Ascending aorta (tissue), 2 donors: Measurements from ENCODE around the gene APMAP. TPM values are rescaled to one million over a fixed set of nuclear protein-coding genes. Genes with fewer than 3 reads are reported as not detected.

Experiments
- DNase-seq, 2 donors: peaks; one replicate each; pipeline ENCODE4 v3.0.0-alpha.2; 2019; ENCODE audit warnings: low spot score in 2 of 2
- H3K27ac ChIP-seq, 2 donors: fragments of 200-600 bp; sonication (generic); one replicate each; pipeline ENCODE4 v1.5.1; 2016 to 2017; ENCODE audit warnings: mild to moderate bottlenecking in 1 of 2
- H3K27me3 ChIP-seq: fragments of 200-600 bp; sonication (generic); one replicate; pipeline ENCODE4 v1.5.1; 2017
- H3K36me3 ChIP-seq, 2 donors: fragments of 200-600 bp; sonication (generic); one replicate each; pipeline ENCODE4 v1.5.1; 2016
- H3K4me1 ChIP-seq, 2 donors: fragments of 200-600 bp; sonication (generic); one replicate each; pipeline ENCODE4 v1.5.1; 2016 to 2017; ENCODE audit warnings: mild to moderate bottlenecking in 1 of 2
- H3K4me3 ChIP-seq, 2 donors: fragments of 200-600 bp; sonication (generic); one replicate each; pipeline ENCODE4 v1.5.1; 2016 to 2017; ENCODE audit warnings: mild to moderate bottlenecking in 1 of 2
- H3K9me3 ChIP-seq, 2 donors: fragments of 200-600 bp; sonication (generic); one replicate each; pipeline ENCODE4 v1.5.1; 2016
- intact Hi-C: fragments of 100-400 bp; cut with DNase I; formaldehyde crosslinking; loops from one replicate; pipeline ENCODE4 v1.15.1; 2023
- total RNA-seq: library from RNA; depleted of rRNA; stranded (reverse); fragments of >200 nt; gene quantifications from one replicate; pipeline ENCODE4 v1.1.0, GENCODE V29; 2016
- TF ChIP-seq, protein P1 (sequence below), 3 experiments: fragments of 200-600 bp in 2 of 3; fragments of 450-650 bp in 1 of 3; sonication (generic) in 2 of 3; IDR thresholded peaks; one replicate each; pipeline ENCODE4 v1.5.1; 2016 to 2019; ENCODE audit warnings: antibody characterized with exemption in 3 of 3, mild to moderate bottlenecking in 1 of 3, moderate library complexity in 1 of 3

The APMAP gene
- total RNA-seq, 1 donor from 2014 or later = 44.8 TPM

DNA sequence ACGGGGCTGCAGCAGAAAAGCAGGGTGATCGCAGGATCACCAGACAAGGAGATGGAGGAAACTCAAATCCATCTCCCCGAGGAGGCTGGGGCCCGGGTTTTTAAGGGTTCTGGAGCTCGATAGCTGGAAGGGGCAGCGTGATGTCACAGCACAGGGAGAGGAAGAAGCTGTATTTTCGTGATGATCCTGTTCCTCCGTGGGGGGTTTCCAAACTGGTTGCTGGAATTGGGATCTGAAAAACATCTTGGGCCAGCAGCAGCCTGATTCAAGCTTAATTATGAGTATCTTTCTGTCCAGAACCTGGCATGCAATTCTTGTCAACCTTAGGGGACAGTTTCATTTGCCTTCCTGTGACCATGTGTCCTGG, 39.4 kb downstream of the APMAP start:
- intact Hi-C loops = no loop called here
- H3K27me3 ChIP-seq = no peaks in the 10 kb centered on the region
- H3K27ac ChIP-seq = no peak overlapping the region
- H3K4me1 ChIP-seq = no peaks in the 10 kb centered on the region
- no peaks in the 10 kb centered on the region for H3K9me3 ChIP-seq
- DNase-seq = no peak
- peaks cover 0 to 8% of the 10 kb centered on the region in 2 donors for H3K36me3 ChIP-seq
- no peak overlapping the region for H3K4me3 ChIP-seq
- TF ChIP-seq, protein P1, sequence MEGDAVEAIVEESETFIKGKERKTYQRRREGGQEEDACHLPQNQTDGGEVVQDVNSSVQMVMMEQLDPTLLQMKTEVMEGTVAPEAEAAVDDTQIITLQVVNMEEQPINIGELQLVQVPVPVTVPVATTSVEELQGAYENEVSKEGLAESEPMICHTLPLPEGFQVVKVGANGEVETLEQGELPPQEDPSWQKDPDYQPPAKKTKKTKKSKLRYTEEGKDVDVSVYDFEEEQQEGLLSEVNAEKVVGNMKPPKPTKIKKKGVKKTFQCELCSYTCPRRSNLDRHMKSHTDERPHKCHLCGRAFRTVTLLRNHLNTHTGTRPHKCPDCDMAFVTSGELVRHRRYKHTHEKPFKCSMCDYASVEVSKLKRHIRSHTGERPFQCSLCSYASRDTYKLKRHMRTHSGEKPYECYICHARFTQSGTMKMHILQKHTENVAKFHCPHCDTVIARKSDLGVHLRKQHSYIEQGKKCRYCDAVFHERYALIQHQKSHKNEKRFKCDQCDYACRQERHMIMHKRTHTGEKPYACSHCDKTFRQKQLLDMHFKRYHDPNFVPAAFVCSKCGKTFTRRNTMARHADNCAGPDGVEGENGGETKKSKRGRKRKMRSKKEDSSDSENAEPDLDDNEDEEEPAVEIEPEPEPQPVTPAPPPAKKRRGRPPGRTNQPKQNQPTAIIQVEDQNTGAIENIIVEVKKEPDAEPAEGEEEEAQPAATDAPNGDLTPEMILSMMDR (IDR thresholded peaks at IDR 0.05) = no peak

DNA sequence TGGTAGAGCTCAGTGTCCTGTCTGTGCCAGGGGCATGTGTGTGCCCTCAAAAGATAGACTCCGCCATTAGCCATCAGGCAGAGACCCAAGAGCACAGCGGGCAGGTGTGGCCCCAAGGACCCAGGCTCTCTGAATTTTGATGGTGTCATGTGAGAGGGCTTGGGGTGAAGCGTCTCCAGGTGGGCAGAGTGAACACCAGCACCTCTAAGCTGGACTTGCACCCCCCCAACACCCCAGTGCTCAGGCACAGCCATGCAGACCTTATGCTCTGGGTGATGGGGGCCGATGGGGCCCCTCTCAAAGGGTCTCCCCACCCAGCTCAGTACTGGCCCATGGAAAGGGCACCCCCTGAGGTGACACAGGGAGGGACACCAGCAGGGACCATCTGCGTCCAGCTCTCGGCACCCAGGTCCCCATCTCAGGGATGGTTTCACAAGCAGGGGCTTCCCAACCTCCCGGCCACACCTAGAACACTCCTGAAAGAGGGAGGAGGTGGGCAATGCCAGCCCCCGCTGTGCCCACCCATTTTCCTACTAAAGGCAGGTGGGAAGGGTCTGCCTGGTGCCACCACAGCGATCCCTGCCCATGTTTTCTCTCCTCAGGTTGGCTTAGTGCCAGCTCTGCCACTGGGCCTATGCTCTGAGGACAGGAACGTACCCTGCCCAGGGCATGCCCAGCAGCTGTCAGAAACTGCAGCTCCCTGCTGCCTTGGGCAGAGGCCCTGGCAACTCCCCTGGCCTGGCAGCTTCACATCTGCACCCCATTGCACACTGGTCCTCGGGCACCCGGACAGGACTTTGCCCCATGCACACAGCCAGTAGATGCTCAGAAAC, 40.0 kb downstream of the APMAP start:
- intact Hi-C loops = no loop called here
- no peak overlapping the region for H3K4me3 ChIP-seq
- no peaks in the 10 kb centered on the region for H3K27me3 ChIP-seq
- TF ChIP-seq, protein P1 (IDR thresholded peaks at IDR 0.05) = no peak
- DNase-seq = peak in 1 of 2 donors; percentile 58
- no peaks in the 10 kb centered on the region for H3K9me3 ChIP-seq
- H3K36me3 ChIP-seq = peaks cover 0 to 5% of the 10 kb centered on the region in 2 donors
- H3K27ac ChIP-seq = no peak overlapping the region
- H3K4me1 ChIP-seq = no peaks in the 10 kb centered on the region

DNA sequence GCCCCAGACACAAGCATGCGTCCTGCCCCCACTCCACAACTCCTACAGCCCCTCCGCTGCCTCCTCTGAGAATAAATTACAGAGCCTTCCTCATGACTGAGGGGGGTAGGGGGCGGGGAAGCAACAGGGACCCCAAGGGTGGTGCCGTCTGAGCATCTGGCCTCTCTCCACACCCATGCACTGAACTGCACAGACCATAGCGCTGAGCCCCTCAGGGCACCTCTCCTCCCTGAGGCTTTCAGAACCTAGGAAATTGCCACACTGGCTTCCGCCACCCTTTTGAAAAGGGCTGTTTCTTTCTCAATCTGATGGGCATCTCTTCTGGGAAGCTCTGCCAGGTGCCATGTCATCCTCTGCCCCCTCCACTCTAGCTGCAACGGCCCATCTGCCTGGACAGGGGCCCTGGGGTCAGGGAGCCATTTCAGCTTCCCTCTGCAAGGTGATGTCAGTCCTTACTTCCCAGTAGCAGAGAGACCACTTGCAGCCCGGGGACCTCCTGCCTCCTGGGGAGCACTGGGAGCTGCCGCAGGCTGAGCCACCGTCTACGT, 40.9 kb downstream of the APMAP start:
- intact Hi-C loops = no loop called here
- Histone ChIP-seq H3K27ac (no peak overlapping the region), H3K9me3 (peaks cover 0 to 5% of the 10 kb centered on the region in 2 donors), H3K36me3 (no peaks in the 10 kb centered on the region), H3K4me1 (no peaks in the 10 kb centered on the region), H3K27me3 (no peaks in the 10 kb centered on the region), H3K4me3 (no peak overlapping the region)
- peak in 1 of 2 donors; percentile 51 for DNase-seq
- TF ChIP-seq, protein P1 (IDR thresholded peaks at IDR 0.05) = no peak

DNA sequence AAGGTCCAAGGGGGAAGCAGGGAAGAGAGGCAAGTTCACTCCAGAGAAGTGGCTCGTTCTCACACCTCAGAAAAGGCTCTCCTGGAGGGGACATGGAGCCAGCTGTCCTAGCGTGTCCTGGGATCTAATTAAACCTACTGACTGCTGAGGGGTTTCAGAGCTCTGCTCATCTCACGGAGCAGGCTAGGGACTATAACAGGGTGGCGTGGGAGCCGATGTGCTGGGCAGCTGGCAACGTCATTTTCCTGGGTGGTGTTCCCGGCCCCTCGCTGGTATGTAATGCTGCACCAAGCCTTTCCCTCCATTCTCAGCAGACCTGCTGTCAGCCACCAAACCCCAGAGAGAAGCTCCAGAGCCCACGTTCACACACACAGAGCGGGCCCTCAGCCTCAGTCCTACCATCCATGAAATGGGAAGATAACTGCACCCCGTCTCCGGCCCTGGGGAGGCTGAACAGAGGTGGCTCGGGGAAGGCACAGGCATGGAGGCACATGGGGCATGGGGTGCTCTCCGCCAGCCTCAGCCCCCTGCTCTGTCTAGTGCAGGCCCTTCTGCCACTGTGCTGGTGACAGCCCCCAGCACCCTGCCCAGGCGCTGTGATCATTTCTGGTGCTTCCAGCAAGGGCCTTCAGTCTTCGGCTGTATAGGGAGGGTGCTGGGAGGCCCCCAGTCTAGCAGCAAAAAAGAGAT, 41.6 kb downstream of the APMAP start:
- intact Hi-C loops = no loop called here
- H3K4me3 ChIP-seq = no peak overlapping the region
- no peaks in the 10 kb centered on the region for H3K4me1 ChIP-seq
- H3K27me3 ChIP-seq = no peaks in the 10 kb centered on the region
- TF ChIP-seq, protein P1 (IDR thresholded peaks at IDR 0.05) = no peak
- peaks cover 0 to 5% of the 10 kb centered on the region in 2 donors for H3K9me3 ChIP-seq
- H3K27ac ChIP-seq = no peak overlapping the region
- no peaks in the 10 kb centered on the region for H3K36me3 ChIP-seq
- peak in 1 of 2 donors; percentile 47 for DNase-seq

DNA sequence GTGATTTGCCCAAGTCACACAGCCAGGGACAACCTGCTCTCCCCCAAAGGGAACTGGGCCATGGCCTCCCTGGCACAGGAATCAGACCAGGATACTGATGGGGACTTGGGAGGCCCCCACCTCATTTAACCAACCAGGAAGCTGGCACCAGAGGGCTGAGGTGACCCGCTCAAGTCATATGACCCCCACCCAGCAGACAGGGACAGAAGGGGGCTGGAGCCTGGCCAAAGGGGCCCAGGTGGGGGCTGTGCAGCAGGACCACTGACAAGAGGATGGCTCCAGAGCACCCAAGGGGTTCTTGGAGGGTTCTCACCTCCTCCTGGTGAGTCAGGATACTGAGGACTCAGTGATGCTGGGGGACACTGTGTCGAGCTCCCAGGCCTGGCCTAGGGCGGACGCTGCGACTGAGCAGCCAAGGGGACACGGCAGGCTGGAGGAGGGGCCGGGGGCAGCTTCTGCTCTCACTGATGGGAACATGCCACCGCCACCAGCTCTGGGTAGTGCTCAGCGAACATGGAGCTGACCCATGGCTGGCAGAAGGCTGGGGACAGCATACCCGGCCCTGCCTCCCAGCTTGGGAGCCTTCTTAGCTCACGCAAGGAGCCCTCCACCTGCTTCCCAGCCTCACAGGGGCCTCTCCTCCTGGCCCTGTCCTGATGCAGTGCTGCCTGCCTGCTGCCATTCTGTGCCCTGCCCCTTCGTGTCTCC, 42.3 kb downstream of the APMAP start:
- Histone ChIP-seq H3K4me3 (no peak overlapping the region), H3K27ac (no peak overlapping the region)
- peak in 1 of 2 donors; percentile 58 for DNase-seq

More for the DNA sequence above, 42.3 kb downstream of the APMAP start:
- Histone ChIP-seq H3K27me3 (no peaks in the 10 kb centered on the region), H3K4me1 (no peaks in the 10 kb centered on the region), H3K36me3 (no peaks in the 10 kb centered on the region), H3K9me3 (peaks cover 0 to 5% of the 10 kb centered on the region in 2 donors)
- TF ChIP-seq, protein P1 (IDR thresholded peaks at IDR 0.05) = no peak
- intact Hi-C loops = no loop called here
